HL-60 (cell line): ENCODE data around the gene MTCH2.
"Not testable (repeated sequence)": the region's sequence is repeated elsewhere in the genome, so short reads cannot be mapped to it uniquely, and the experiment has no call there.

Experiments
- DNase-seq, 2 experiments: peaks; one replicate each; pipeline ENCODE4 v3.0.0-alpha.2; 2010 to 2020; ENCODE audit warnings: low read depth in 1 of 2, low spot score in 1 of 2
- H3K27ac ChIP-seq: fragments of 250-450 bp; sonication (Bioruptor Pico); replicated peaks from 2 replicates; pipeline ENCODE4 v1.5.1; 2020; ENCODE audit warnings: mild to moderate bottlenecking, moderate library complexity
- H3K27me3 ChIP-seq: fragments of 250-450 bp; sonication (Bioruptor Pico); 2 replicates; pipeline ENCODE4 v1.5.1; 2021; ENCODE audit warnings: mild to moderate bottlenecking, moderate library complexity; ENCODE audit not compliant: insufficient read depth, poor library complexity, severe bottlenecking
- H3K4me3 ChIP-seq: replicated peaks from 2 replicates; pipeline ENCODE4 v1.5.1; 2011; ENCODE audit warnings: mild to moderate bottlenecking, control low read depth, low read length; ENCODE audit not compliant: insufficient read depth
- GABPA ChIP-seq: IDR thresholded peaks from 2 replicates; pipeline ENCODE4 v1.6.1; 2012; ENCODE audit warnings: low read depth
- POLR2AphosphoS5 ChIP-seq: IDR thresholded peaks from 2 replicates; pipeline ENCODE4 v1.6.1; 2012; ENCODE audit warnings: low read depth
- SPI1 ChIP-seq: IDR thresholded peaks from 2 replicates; pipeline ENCODE4 v1.6.1; 2012; ENCODE audit warnings: low read depth, mild to moderate bottlenecking, borderline replicate concordance
- TF ChIP-seq, protein P1 (sequence below): IDR thresholded peaks from one replicate; pipeline ENCODE4 v1.5.1; 2011; ENCODE audit warnings: low read length, control low read depth, inconsistent platforms; ENCODE audit not compliant: insufficient read depth
- TF ChIP-seq, protein P2 (sequence below): IDR thresholded peaks from 2 replicates; pipeline ENCODE4 v1.6.1; 2012; ENCODE audit warnings: low read depth; ENCODE audit not compliant: insufficient replicate concordance

MTCH2 gene

DNA sequence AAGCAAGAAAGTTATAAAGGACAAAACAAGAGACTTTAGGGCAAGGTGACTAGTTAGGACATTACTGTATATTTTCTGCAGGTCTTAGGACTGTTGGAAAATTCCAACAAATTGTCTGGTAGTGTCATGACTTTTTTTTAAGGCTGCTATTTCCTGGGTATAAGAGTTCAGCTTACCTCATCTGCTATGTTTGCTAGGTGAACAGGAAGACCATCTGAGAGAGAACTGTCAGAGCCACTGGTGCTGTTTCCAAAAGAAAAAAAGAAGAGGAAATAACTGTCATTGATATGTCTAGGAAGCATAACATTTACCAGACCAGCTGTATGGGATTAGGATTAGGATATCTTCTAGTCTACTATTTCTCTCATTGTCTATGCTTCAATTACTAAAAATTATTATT is 26.3 kb upstream of the MTCH2 start:
- no peak for DNase-seq
- Histone ChIP-seq H3K27ac (no peak overlapping the region), H3K4me3 (no peak overlapping the region), H3K27me3 (no peaks in the 10 kb centered on the region)
- TF ChIP-seq GABPA (no peak), POLR2AphosphoS5 (no peak), SPI1 (no peak)
- TF ChIP-seq, protein P1, sequence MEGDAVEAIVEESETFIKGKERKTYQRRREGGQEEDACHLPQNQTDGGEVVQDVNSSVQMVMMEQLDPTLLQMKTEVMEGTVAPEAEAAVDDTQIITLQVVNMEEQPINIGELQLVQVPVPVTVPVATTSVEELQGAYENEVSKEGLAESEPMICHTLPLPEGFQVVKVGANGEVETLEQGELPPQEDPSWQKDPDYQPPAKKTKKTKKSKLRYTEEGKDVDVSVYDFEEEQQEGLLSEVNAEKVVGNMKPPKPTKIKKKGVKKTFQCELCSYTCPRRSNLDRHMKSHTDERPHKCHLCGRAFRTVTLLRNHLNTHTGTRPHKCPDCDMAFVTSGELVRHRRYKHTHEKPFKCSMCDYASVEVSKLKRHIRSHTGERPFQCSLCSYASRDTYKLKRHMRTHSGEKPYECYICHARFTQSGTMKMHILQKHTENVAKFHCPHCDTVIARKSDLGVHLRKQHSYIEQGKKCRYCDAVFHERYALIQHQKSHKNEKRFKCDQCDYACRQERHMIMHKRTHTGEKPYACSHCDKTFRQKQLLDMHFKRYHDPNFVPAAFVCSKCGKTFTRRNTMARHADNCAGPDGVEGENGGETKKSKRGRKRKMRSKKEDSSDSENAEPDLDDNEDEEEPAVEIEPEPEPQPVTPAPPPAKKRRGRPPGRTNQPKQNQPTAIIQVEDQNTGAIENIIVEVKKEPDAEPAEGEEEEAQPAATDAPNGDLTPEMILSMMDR = no peak
- TF ChIP-seq, protein P2, sequence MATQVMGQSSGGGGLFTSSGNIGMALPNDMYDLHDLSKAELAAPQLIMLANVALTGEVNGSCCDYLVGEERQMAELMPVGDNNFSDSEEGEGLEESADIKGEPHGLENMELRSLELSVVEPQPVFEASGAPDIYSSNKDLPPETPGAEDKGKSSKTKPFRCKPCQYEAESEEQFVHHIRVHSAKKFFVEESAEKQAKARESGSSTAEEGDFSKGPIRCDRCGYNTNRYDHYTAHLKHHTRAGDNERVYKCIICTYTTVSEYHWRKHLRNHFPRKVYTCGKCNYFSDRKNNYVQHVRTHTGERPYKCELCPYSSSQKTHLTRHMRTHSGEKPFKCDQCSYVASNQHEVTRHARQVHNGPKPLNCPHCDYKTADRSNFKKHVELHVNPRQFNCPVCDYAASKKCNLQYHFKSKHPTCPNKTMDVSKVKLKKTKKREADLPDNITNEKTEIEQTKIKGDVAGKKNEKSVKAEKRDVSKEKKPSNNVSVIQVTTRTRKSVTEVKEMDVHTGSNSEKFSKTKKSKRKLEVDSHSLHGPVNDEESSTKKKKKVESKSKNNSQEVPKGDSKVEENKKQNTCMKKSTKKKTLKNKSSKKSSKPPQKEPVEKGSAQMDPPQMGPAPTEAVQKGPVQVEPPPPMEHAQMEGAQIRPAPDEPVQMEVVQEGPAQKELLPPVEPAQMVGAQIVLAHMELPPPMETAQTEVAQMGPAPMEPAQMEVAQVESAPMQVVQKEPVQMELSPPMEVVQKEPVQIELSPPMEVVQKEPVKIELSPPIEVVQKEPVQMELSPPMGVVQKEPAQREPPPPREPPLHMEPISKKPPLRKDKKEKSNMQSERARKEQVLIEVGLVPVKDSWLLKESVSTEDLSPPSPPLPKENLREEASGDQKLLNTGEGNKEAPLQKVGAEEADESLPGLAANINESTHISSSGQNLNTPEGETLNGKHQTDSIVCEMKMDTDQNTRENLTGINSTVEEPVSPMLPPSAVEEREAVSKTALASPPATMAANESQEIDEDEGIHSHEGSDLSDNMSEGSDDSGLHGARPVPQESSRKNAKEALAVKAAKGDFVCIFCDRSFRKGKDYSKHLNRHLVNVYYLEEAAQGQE = no peak

DNA sequence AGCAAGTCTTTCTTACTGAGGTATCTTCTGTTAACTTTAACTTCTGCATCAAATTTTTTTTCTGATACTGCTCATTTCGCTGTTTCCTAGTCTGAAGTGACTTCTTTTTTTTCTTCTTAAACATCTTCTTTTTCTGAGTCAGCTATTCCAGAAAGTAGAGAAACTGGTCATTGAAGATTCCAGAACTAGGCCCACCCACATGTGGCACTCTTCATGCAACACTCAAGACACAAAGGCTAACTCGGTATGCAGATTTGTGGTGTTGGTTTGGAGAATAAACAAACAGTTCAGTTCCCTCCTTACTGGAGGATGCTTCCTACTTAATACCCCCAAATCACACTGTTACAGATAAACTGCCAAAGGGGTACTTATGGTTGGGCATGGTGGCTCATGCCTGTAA is 25.2 kb upstream of the MTCH2 start:
- TF ChIP-seq POLR2AphosphoS5 (no peak), GABPA (no peak), SPI1 (no peak)
- TF ChIP-seq, protein P2 = no peak
- TF ChIP-seq, protein P1 = no peak
- no peaks in the 10 kb centered on the region for H3K27me3 ChIP-seq
- DNase-seq = no peak

DNA sequence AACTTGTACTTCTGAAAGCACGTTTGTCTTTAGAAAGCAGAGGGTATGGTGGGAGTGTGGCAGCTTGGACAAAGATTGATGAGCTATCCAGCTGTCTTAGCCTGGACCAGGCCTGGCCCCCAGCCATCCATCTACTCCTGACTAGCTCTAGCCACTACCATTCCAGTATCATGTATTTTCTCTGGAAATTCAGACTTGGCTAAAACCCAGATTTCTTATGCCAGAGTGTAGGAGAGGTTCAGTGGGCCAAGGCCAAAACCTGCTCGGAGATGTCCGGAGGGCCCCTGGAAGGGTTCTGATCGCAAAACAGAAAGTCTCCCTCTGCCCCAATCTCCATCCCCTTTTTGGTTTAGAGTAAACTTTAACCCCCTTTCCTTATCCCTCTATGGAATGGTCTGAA is 24.8 kb upstream of the MTCH2 start:
- H3K27me3 ChIP-seq = no peaks in the 10 kb centered on the region
- no peak for DNase-seq
- H3K27ac ChIP-seq = no peak overlapping the region
- TF ChIP-seq GABPA (no peak), SPI1 (no peak), POLR2AphosphoS5 (no peak)
- TF ChIP-seq, protein P2 = no peak
- TF ChIP-seq, protein P1 = no peak
- no peak overlapping the region for H3K4me3 ChIP-seq

More for the DNA sequence above, 25.2 kb upstream of the MTCH2 start:
- Histone ChIP-seq H3K27ac (no peak overlapping the region), H3K4me3 (no peak overlapping the region)

DNA sequence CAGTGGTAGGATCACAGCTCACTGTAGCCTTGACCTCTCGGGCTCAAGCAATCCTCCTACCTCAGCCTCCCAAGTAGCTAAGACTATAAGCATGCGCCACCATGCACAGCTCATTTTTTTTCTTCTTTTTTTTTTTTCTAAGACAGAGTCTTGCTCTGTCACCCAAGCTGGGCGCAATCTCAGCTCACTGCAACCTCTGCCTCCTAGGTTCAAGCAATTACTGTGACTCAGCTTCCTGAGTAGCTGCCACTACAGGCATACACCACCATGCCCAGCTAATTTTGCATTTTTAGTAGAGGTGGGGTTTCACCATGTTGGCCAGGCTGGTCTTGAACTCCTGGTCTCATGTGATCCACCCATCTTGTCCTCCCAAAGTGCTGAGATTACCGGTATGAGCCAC is 22.6 kb upstream of the MTCH2 start:
- H3K27ac ChIP-seq, DNase-seq: not testable (repeated sequence)

More for the DNA sequence above, 22.6 kb upstream of the MTCH2 start:
- H3K27me3 ChIP-seq, H3K4me3 ChIP-seq: not testable (repeated sequence)
